ENCODE measurements around the gene PLEKHA1.

The PLEKHA1 gene

GRCh38 chr10:122449153-122449552 is 74.6 kb downstream of the PLEKHA1 start:
- TF ChIP-seq, protein P1, sequence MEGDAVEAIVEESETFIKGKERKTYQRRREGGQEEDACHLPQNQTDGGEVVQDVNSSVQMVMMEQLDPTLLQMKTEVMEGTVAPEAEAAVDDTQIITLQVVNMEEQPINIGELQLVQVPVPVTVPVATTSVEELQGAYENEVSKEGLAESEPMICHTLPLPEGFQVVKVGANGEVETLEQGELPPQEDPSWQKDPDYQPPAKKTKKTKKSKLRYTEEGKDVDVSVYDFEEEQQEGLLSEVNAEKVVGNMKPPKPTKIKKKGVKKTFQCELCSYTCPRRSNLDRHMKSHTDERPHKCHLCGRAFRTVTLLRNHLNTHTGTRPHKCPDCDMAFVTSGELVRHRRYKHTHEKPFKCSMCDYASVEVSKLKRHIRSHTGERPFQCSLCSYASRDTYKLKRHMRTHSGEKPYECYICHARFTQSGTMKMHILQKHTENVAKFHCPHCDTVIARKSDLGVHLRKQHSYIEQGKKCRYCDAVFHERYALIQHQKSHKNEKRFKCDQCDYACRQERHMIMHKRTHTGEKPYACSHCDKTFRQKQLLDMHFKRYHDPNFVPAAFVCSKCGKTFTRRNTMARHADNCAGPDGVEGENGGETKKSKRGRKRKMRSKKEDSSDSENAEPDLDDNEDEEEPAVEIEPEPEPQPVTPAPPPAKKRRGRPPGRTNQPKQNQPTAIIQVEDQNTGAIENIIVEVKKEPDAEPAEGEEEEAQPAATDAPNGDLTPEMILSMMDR (IDR thresholded peaks at IDR 0.05; ENCODE audit: poor library complexity, severe bottlenecking): no peak
- ATAC-seq (ENCODE audit: low read depth): no peak

GRCh38 chr10:122450353-122450990 is 76.0 kb downstream of the PLEKHA1 start:
- Histone ChIP-seq H3K27ac (ENCODE audit: poor library complexity, severe bottlenecking) (no peak overlapping the region), H3K4me1 (ENCODE audit: insufficient read depth, poor library complexity, severe bottlenecking) (no peaks in the 10 kb centered on the region), H3K27me3 (ENCODE audit: insufficient read depth, poor library complexity, severe bottlenecking) (no peaks in the 10 kb centered on the region), H3K9me3 (ENCODE audit: severe bottlenecking) (no peaks in the 10 kb centered on the region), H3K36me3 (ENCODE audit: low read depth) (no peaks in the 10 kb centered on the region), H3K4me3 (ENCODE audit: severe bottlenecking) (no peak overlapping the region)
- ATAC-seq (ENCODE audit: low read depth): no peak
- TF ChIP-seq, protein P1 (IDR thresholded peaks at IDR 0.05; ENCODE audit: poor library complexity, severe bottlenecking): no peak
- no peak for DNase-seq (ENCODE audit: low spot score)

More at GRCh38 chr10:122449153-122449552, 74.6 kb downstream of the PLEKHA1 start:
- Histone ChIP-seq H3K9me3 (ENCODE audit: severe bottlenecking) (no peaks in the 10 kb centered on the region), H3K27ac (ENCODE audit: poor library complexity, severe bottlenecking) (no peak overlapping the region), H3K4me1 (ENCODE audit: insufficient read depth, poor library complexity, severe bottlenecking) (no peaks in the 10 kb centered on the region), H3K36me3 (ENCODE audit: low read depth) (no peaks in the 10 kb centered on the region), H3K27me3 (ENCODE audit: insufficient read depth, poor library complexity, severe bottlenecking) (no peaks in the 10 kb centered on the region), H3K4me3 (ENCODE audit: severe bottlenecking) (no peak overlapping the region)
- DNase-seq (ENCODE audit: low spot score): no peak

- Histone ChIP-seq H3K9me3 (ENCODE audit: severe bottlenecking) (no peaks in the 10 kb centered on the region), H3K4me3 (ENCODE audit: severe bottlenecking) (no peak overlapping the region), H3K36me3 (ENCODE audit: low read depth) (no peaks in the 10 kb centered on the region), H3K27me3 (ENCODE audit: insufficient read depth, poor library complexity, severe bottlenecking) (no peaks in the 10 kb centered on the region), H3K4me1 (ENCODE audit: insufficient read depth, poor library complexity, severe bottlenecking) (no peaks in the 10 kb centered on the region), H3K27ac (ENCODE audit: poor library complexity, severe bottlenecking) (no peak overlapping the region)
- TF ChIP-seq, protein P1 (IDR thresholded peaks at IDR 0.05; ENCODE audit: poor library complexity, severe bottlenecking): no peak
- ATAC-seq (ENCODE audit: low read depth) (no peak), DNase-seq (ENCODE audit: low spot score) (no peak)
Measured at GRCh38 chr10:122454071-122454470, 79.6 kb downstream of the PLEKHA1 start.

- H3K4me3 ChIP-seq (ENCODE audit: severe bottlenecking): no peak within 1 kb of the TSS
- no peaks in the 10 kb centered on the region for H3K27me3 ChIP-seq (ENCODE audit: insufficient read depth, poor library complexity, severe bottlenecking)
- TF ChIP-seq, protein P1 (IDR thresholded peaks at IDR 0.05; ENCODE audit: poor library complexity, severe bottlenecking): no peak
- H3K36me3 ChIP-seq (ENCODE audit: low read depth): no peaks in the 10 kb centered on the region
- no peaks in the 10 kb centered on the region for H3K4me1 ChIP-seq (ENCODE audit: insufficient read depth, poor library complexity, severe bottlenecking)
- H3K9me3 ChIP-seq (ENCODE audit: severe bottlenecking): no peaks in the 10 kb centered on the region
- DNase-seq (ENCODE audit: low spot score): no peak
- H3K27ac ChIP-seq (ENCODE audit: poor library complexity, severe bottlenecking): no peak within 1 kb of the TSS
- no peak for ATAC-seq (ENCODE audit: low read depth)
Measured at GRCh38 chr10:122454603-122455080, 80.1 kb downstream of the PLEKHA1 start, which contains the start of gene ARMS2. Gene ARMS2 (plus strand): TSS chr10:122454653. CDS start chr10:122454728, 75 bp downstream.

All from RWPE2 (cell line).